Endothelial cell of umbilical vein (primary cell): Measurements from ENCODE around the gene LMAN1L.

Source experiments
- CTCF ChIP-seq, 2 donors: IDR thresholded peaks; 1 replicate in 1 of 2; 2 replicates in 1 of 2; pipeline ENCODE4 v1.5.1; 2011; ENCODE audit warnings: low read length in 2 of 2, mild to moderate bottlenecking in 2 of 2, moderate library complexity in 2 of 2, control low read depth in 1 of 2, inconsistent platforms in 1 of 2, low read depth in 1 of 2; ENCODE audit not compliant: insufficient read depth in 1 of 2; ENCODE audit errors: extremely low read depth in 1 of 2
- POLR2A ChIP-seq: IDR thresholded peaks from 2 replicates; pipeline ENCODE4 v1.6.1; 2012; ENCODE audit warnings: low read depth, mild to moderate bottlenecking, control low read depth, low read length

- TF ChIP-seq CTCF (IDR thresholded peaks at IDR 0.05; ENCODE audit: extremely low read depth in 1 of 2, insufficient read depth in 1 of 2, low read depth in 1 of 2, low read length in 2 of 2): no peak
- no peak for TF ChIP-seq POLR2A
Measured at GRCh38 chr15:74767167-74768098, 45.2 kb upstream of the LMAN1L start.
